SK-N-SH (cell line): ENCODE data around the gene CCDC57. TPM values are rescaled to one million over a fixed set of nuclear protein-coding genes. Genes with fewer than 3 reads are reported as not detected.

ENCODE experiments used
- CTCF ChIA-PET: fragments of 300-600, 350-600 bp; formaldehyde crosslinking; extraction: SDS; loops from one replicate; lab custom pipeline; 2021; lab: Yijun Ruan, JAX
- POLR2A ChIA-PET: fragments of 350-600 bp; sonication (Branson Sonifier 250); formaldehyde crosslinking; extraction: SDS; loops from one replicate; lab custom pipeline; 2020; ENCODE audit warnings: antibody characterized with exemption, inconsistent platforms; lab: Yijun Ruan, JAX
- DNase-seq: peaks from one replicate; pipeline ENCODE4 v3.0.0; 2012
- H2AFZ ChIP-seq: fragments of 200-600 bp; sonication (generic); 2 replicates; pipeline ENCODE4 v1.8.1; 2016; ENCODE audit warnings: antibody characterized with exemption, mild to moderate bottlenecking, low read depth
- H3F3A ChIP-seq: fragments of 200-600 bp; sonication (generic); replicated peaks from 2 replicates; pipeline ENCODE3; 2016; ENCODE audit warnings: antibody characterized with exemption, mild to moderate bottlenecking; ENCODE audit not compliant: insufficient read depth
- H3K27ac ChIP-seq, 2 experiments: fragments of 200-500 bp in 1 of 2; fragments of 200-600 bp in 1 of 2; sonication (Bioruptor generic) in 1 of 2; sonication (generic), shearing (Covaris generic) in 1 of 2; 2 replicates each; pipeline versions ENCODE4 v1.5.1 to v1.6.1; 2014 to 2016; ENCODE audit warnings: low read depth in 2 of 2, inconsistent platforms in 1 of 2, low read length in 1 of 2, mild to moderate bottlenecking in 1 of 2, mixed read lengths in 1 of 2
- H3K27me3 ChIP-seq: fragments of 200-600 bp; sonication (generic), shearing (Covaris generic); 2 replicates; pipeline ENCODE4 v1.6.1; 2016; ENCODE audit warnings: mixed run types; ENCODE audit not compliant: insufficient read depth
- H3K36me3 ChIP-seq, 2 experiments: fragments of 200-500 bp in 1 of 2; fragments of 200-600 bp in 1 of 2; sonication (Bioruptor generic) in 1 of 2; sonication (generic) in 1 of 2; replicated peaks in 1 of 2; 2 replicates each; pipeline versions ENCODE3 to v1.5.1; 2014 to 2016; ENCODE audit warnings: low read length in 1 of 2, mild to moderate bottlenecking in 1 of 2; ENCODE audit not compliant: insufficient read depth in 2 of 2, control insufficient read depth in 1 of 2
- H3K4me1 ChIP-seq, 2 experiments: fragments of 200-500 bp in 1 of 2; fragments of 200-600 bp in 1 of 2; sonication (Bioruptor generic) in 1 of 2; sonication (generic), shearing (Covaris generic) in 1 of 2; 2 replicates each; pipeline versions ENCODE4 v1.5.1 to v1.6.1; 2014 to 2016; ENCODE audit warnings: low read depth in 1 of 2, low read length in 1 of 2, mixed run types in 1 of 2; ENCODE audit not compliant: insufficient read depth in 2 of 2, control insufficient read depth in 1 of 2
- H3K4me2 ChIP-seq: fragments of 200-600 bp; sonication (generic), shearing (Covaris generic); 2 replicates; pipeline ENCODE4 v1.6.1; 2017; ENCODE audit warnings: mixed run types
- H3K4me3 ChIP-seq, 2 experiments: fragments of 200-500 bp in 1 of 2; fragments of 200-600 bp in 1 of 2; sonication (Bioruptor generic) in 1 of 2; sonication (generic), shearing (Covaris generic) in 1 of 2; 2 replicates each; pipeline versions ENCODE4 v1.5.1 to v1.8.1; 2014 to 2016; ENCODE audit warnings: low read depth in 2 of 2, inconsistent platforms in 1 of 2, low read length in 1 of 2, mild to moderate bottlenecking in 1 of 2, mixed read lengths in 1 of 2, moderate library complexity in 1 of 2
- H3K79me2 ChIP-seq: fragments of 200-600 bp; sonication (generic); 2 replicates; pipeline ENCODE4 v1.8.1; 2017; ENCODE audit warnings: mild to moderate bottlenecking; ENCODE audit not compliant: insufficient read depth
- H3K9ac ChIP-seq: fragments of 200-600 bp; sonication (generic); 2 replicates; pipeline ENCODE4 v1.6.1; 2017; ENCODE audit warnings: mixed run types
- H3K9me2 ChIP-seq: fragments of 200-600 bp; sonication (generic); 2 replicates; pipeline ENCODE4 v1.6.1; 2017; ENCODE audit warnings: mixed run types
- H3K9me3 ChIP-seq: fragments of 200-600 bp; sonication (generic); 2 replicates; pipeline ENCODE4 v1.6.1; 2017; ENCODE audit warnings: mixed run types, mild to moderate bottlenecking, moderate library complexity
- H4K20me1 ChIP-seq: fragments of 200-600 bp; sonication (generic); 2 replicates; pipeline ENCODE4 v1.6.1; 2017; ENCODE audit warnings: mild to moderate bottlenecking, mixed run types; ENCODE audit not compliant: insufficient read depth
- CHD2 ChIP-seq: fragments of 150-350 bp; IDR thresholded peaks from 2 replicates; pipeline ENCODE4 v1.6.1; 2018; ENCODE audit warnings: low read length; ENCODE audit not compliant: partially characterized antibody
- FOSL2 ChIP-seq: IDR thresholded peaks from 2 replicates; pipeline ENCODE4 v1.4.0; 2012; ENCODE audit warnings: low read depth, mild to moderate bottlenecking, moderate library complexity, borderline replicate concordance
- FOXM1 ChIP-seq: IDR thresholded peaks from 2 replicates; pipeline ENCODE4 v1.4.0; 2012; ENCODE audit warnings: low read depth, mild to moderate bottlenecking
- MEF2A ChIP-seq: IDR thresholded peaks from 2 replicates; pipeline ENCODE4 v1.4.0; 2012; ENCODE audit warnings: low read depth, borderline replicate concordance
- MXI1 ChIP-seq: IDR thresholded peaks from 2 replicates; pipeline ENCODE4 v1.6.1; 2012; ENCODE audit warnings: mild to moderate bottlenecking, low read depth, low read length, improper control_type of control experiment
- RCOR1 ChIP-seq: fragments of 150-350 bp; IDR thresholded peaks from 2 replicates; pipeline ENCODE4 v1.6.1; 2017; ENCODE audit warnings: antibody characterized with exemption, low read length
- RFX5 ChIP-seq: IDR thresholded peaks from 2 replicates; pipeline ENCODE4 v1.6.1; 2012; ENCODE audit warnings: mild to moderate bottlenecking, improper control_type of control experiment, low read length
- TAF1 ChIP-seq: IDR thresholded peaks from 2 replicates; pipeline ENCODE4 v1.6.1; 2012; ENCODE audit warnings: low read depth, mild to moderate bottlenecking, low read length, moderate library complexity, borderline replicate concordance
- TEAD4 ChIP-seq: IDR thresholded peaks from 2 replicates; pipeline ENCODE4 v1.4.0; 2012; ENCODE audit warnings: mild to moderate bottlenecking, borderline replicate concordance; ENCODE audit not compliant: insufficient read depth
- WGBS: methylation state at CpG from one replicate; pipeline ENCODE4 v1.1.6; 2017; ENCODE audit warnings: low lambda C conversion rate; 5-methylcytosine and 5-hydroxymethylcytosine counted together
- polyA plus RNA-seq, 3 experiments: library from polyadenylated mRNA; depleted of rRNA; stranded (reverse); fragments of >200 nt; gene quantifications; 2 replicates each; pipeline ENCODE4 v1.2.3, GENCODE V29; 2012
- TF ChIP-seq, protein P1 (sequence below): IDR thresholded peaks from 2 replicates; pipeline ENCODE4; 2012
- TF ChIP-seq, protein P2 (sequence below): IDR thresholded peaks from 2 replicates; pipeline ENCODE4 v1.4.0; 2012; ENCODE audit warnings: low read depth, borderline replicate concordance
- TF ChIP-seq, protein P3 (sequence below): fragments of 150-350 bp; IDR thresholded peaks from 2 replicates; pipeline ENCODE4 v1.6.1; 2017; ENCODE audit warnings: antibody characterized with exemption, low read length, low read depth, borderline replicate concordance
- TF ChIP-seq, protein P4 (sequence below): IDR thresholded peaks from 2 replicates; pipeline ENCODE4 v1.4.0; 2012; ENCODE audit warnings: low read depth, borderline replicate concordance

CCDC57 gene
- polyA plus RNA-seq, 1 of the 3 experiments (the other 2 are of a cell fraction) = 68.6 TPM

DNA sequence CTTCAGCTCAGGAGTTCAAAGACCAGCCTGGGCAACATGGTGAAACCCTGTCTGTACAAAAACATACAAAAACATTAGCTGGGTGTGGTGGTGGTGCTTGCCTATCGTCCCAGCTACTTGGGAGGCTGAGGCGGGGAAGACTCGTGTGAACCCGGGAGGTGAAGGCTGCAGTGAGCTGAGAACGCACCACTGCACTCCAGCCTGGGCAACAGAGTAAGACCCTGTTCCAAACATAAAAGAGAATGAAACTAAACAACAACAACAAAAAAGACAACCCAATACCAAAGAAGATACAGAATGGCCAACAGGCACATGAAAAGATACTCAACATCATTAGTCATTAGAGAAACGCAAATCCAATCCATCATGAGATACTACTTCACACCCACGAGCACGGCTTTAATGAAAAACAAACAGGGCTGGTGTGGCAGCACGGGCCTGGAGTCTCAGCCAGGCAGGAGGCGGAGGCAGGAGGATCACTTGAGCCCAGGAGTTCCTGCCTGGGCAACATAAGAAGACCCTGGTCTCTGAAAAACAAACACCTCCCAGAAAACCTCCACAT lies 8.8 kb upstream of the CCDC57 start:
- Histone ChIP-seq H3K27me3 (no peaks in the 10 kb centered on the region), H3K4me1 (peaks cover 14 to 25% of the 10 kb centered on the region in 2 experiments; a peak in 3 of 4 replicates), H3K4me3 (no peak overlapping the region), H3F3A (peaks cover 19% of the 10 kb centered on the region), H3K9me2 (no peaks in the 10 kb centered on the region), H2AFZ (no peak overlapping the region), H4K20me1 (no peaks in the 10 kb centered on the region), H3K27ac (no peak overlapping the region), H3K4me2 (no peak overlapping the region), H3K79me2 (peaks cover 16% of the 10 kb centered on the region; the same call in 1 of the 2 replicates), H3K9ac (no peak overlapping the region), H3K9me3 (no peaks in the 10 kb centered on the region), H3K36me3 (no peaks in the 10 kb centered on the region)
- DNase-seq = no peak
- TF ChIP-seq RCOR1 = no peak
- TF ChIP-seq TAF1 = no peak
- TF ChIP-seq, protein P1, sequence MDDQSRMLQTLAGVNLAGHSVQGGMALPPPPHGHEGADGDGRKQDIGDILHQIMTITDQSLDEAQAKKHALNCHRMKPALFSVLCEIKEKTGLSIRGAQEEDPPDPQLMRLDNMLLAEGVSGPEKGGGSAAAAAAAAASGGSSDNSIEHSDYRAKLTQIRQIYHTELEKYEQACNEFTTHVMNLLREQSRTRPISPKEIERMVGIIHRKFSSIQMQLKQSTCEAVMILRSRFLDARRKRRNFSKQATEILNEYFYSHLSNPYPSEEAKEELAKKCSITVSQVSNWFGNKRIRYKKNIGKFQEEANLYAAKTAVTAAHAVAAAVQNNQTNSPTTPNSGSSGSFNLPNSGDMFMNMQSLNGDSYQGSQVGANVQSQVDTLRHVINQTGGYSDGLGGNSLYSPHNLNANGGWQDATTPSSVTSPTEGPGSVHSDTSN = no peak
- TF ChIP-seq MEF2A = no peak
- no peak for TF ChIP-seq CHD2
- no peak for TF ChIP-seq FOXM1
- ChIA-PET CTCF (interaction anchor here (1.1 to 6.4 kb wide), 4 partner anchors 8 to 191 kb away, joined by 4 to 45 read pairs (median 7); partner anchors contain the start of gene SLC16A3), POLR2A (no interaction called here)
- 82% methylated on average over 10 of the region's 10 CpGs for WGBS

DNA sequence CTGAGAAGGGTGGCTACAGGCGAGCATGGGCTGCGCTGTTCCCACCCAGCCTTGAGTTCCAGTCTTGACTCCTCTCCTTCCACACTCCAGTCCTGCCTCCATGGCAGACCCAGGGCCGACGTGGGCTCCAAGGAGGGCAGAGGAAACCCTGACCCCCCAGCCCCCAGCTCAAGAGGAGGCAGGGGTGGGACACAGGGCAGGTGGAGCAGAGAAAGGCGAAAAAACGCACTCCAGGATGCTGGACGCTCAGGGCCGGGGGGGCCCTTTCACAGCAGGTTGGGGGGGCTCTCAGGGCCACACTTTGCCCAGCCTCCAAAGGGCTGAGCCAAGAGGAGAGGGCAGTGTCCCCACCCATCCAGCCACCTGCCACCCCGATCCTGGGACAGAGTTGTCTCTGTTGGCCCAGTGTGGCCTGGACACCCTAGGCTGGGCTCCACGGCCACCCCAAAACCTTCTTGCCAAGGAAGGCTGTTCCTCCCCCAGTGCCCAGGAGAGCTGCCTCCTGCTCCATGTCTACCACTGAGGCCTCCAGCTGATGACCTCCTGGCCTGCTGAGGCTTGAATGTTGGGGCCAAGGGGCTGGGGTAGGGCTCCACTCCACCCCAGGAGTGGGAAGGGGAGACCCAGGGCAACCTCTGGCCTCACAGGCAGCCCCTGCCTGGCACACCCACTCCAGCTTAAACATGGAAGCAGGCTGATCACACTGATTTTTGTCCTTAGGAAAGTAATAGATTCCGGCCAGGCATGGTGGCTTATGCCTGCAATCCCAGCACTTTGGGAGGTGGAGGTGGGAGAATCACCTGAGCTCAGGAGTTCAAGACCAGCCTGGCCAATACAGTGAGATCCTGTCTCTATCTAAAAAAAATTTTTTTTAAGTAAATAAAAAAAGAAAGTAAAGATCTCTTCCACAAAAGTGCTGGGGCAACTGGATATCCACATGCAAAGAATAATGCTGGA lies 7.4 kb upstream of the CCDC57 start:
- Histone ChIP-seq H3K9ac (no peak overlapping the region), H4K20me1 (no peaks in the 10 kb centered on the region), H3K27ac (no peak overlapping the region), H3K9me2 (no peaks in the 10 kb centered on the region), H3K79me2 (peaks cover 16% of the 10 kb centered on the region; the same call in 1 of the 2 replicates), H3K4me3 (no peak overlapping the region), H3K27me3 (no peaks in the 10 kb centered on the region), H3K36me3 (no peaks in the 10 kb centered on the region), H3F3A (peaks cover 27% of the 10 kb centered on the region), H3K4me1 (peaks cover 27 to 34% of the 10 kb centered on the region in 2 experiments), H2AFZ (no peak overlapping the region), H3K9me3 (no peaks in the 10 kb centered on the region), H3K4me2 (no peak overlapping the region)
- 93% methylated on average over 10 of the region's 11 CpGs for WGBS
- ChIA-PET CTCF (interaction anchor here (0.8 to 6.4 kb wide), 5 partner anchors 9 to 190 kb away, joined by 3 to 45 read pairs (median 4); partner anchors contain the start of genes SECTM1 and SLC16A3), POLR2A (no interaction called here)
- peak; percentile 22 for DNase-seq
- TF ChIP-seq, protein P2, sequence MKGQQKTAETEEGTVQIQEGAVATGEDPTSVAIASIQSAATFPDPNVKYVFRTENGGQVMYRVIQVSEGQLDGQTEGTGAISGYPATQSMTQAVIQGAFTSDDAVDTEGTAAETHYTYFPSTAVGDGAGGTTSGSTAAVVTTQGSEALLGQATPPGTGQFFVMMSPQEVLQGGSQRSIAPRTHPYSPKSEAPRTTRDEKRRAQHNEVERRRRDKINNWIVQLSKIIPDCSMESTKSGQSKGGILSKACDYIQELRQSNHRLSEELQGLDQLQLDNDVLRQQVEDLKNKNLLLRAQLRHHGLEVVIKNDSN = no peak
- no peak for TF ChIP-seq MXI1
- TF ChIP-seq, protein P3, sequence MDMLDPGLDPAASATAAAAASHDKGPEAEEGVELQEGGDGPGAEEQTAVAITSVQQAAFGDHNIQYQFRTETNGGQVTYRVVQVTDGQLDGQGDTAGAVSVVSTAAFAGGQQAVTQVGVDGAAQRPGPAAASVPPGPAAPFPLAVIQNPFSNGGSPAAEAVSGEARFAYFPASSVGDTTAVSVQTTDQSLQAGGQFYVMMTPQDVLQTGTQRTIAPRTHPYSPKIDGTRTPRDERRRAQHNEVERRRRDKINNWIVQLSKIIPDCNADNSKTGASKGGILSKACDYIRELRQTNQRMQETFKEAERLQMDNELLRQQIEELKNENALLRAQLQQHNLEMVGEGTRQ = no peak
- no peak for TF ChIP-seq CHD2
- TF ChIP-seq, protein P4, sequence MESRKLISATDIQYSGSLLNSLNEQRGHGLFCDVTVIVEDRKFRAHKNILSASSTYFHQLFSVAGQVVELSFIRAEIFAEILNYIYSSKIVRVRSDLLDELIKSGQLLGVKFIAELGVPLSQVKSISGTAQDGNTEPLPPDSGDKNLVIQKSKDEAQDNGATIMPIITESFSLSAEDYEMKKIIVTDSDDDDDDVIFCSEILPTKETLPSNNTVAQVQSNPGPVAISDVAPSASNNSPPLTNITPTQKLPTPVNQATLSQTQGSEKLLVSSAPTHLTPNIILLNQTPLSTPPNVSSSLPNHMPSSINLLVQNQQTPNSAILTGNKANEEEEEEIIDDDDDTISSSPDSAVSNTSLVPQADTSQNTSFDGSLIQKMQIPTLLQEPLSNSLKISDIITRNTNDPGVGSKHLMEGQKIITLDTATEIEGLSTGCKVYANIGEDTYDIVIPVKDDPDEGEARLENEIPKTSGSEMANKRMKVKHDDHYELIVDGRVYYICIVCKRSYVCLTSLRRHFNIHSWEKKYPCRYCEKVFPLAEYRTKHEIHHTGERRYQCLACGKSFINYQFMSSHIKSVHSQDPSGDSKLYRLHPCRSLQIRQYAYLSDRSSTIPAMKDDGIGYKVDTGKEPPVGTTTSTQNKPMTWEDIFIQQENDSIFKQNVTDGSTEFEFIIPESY = no peak
- TF ChIP-seq RFX5 = no peak
- TF ChIP-seq RCOR1 = no peak
- TF ChIP-seq FOSL2 = no peak
- no peak for TF ChIP-seq TEAD4
